Esophagus mucosa (tissue), 1 donor: Measurements from ENCODE around the gene ENOX1. TPM values are rescaled to one million over a fixed set of nuclear protein-coding genes. Genes with fewer than 3 reads are reported as not detected.

Experiments used
- ATAC-seq: fragments of 200-7000 bp; cut with Tn5 transposase; one replicate; pipeline ENCODE4 v1.9.1; 2020
- total RNA-seq: library from RNA; stranded (reverse); gene quantifications from one replicate; pipeline ENCODE4 v1.2.4, GENCODE V29; 2023
- donor health status: DM: yes; HTN: yes; CAD: no.

The ENOX1 gene
- total RNA-seq, 1 donor from 2014 or later: 0.12 TPM

GRCh38 chr13:43301346-43301969 lies 485.3 kb downstream of the ENOX1 start:
- no peak for ATAC-seq

- ATAC-seq: no peak
These were observed 485.9 kb downstream of the ENOX1 start for GRCh38 chr13:43300865-43301264.

- ATAC-seq: no peak
These were observed 487.4 kb downstream of the ENOX1 start for GRCh38 chr13:43299374-43299773.

GRCh38 chr13:43298816-43299215 lies 488.0 kb downstream of the ENOX1 start:
- no peak for ATAC-seq

- ATAC-seq: no peak
These were observed 488.6 kb downstream of the ENOX1 start for GRCh38 chr13:43297967-43298678.

GRCh38 chr13:43295825-43296564 lies 490.8 kb downstream of the ENOX1 start:
- no peak for ATAC-seq

- no peak for ATAC-seq
These were observed 491.5 kb downstream of the ENOX1 start for GRCh38 chr13:43295321-43295720.

GRCh38 chr13:43294412-43294811 lies 492.4 kb downstream of the ENOX1 start:
- ATAC-seq: no peak

GRCh38 chr13:43293986-43294385 lies 492.8 kb downstream of the ENOX1 start:
- no peak for ATAC-seq

GRCh38 chr13:43293561-43293960 lies 493.2 kb downstream of the ENOX1 start:
- ATAC-seq: no peak

- no peak for ATAC-seq
These were observed 493.8 kb downstream of the ENOX1 start for GRCh38 chr13:43293008-43293407.

- ATAC-seq: no peak
These were observed 495.3 kb downstream of the ENOX1 start for GRCh38 chr13:43291287-43292060.

GRCh38 chr13:43289470-43290255 lies 497.1 kb downstream of the ENOX1 start:
- ATAC-seq: no peak

- ATAC-seq: no peak
These were observed 500.0 kb downstream of the ENOX1 start for GRCh38 chr13:43286751-43287150.

- no peak for ATAC-seq
These were observed 500.7 kb downstream of the ENOX1 start for GRCh38 chr13:43285933-43286597.

GRCh38 chr13:43284162-43284561 lies 502.6 kb downstream of the ENOX1 start:
- no peak for ATAC-seq

GRCh38 chr13:43279696-43280095 lies 507.1 kb downstream of the ENOX1 start:
- ATAC-seq: no peak

GRCh38 chr13:43278127-43278526 lies 508.6 kb downstream of the ENOX1 start:
- ATAC-seq: no peak

GRCh38 chr13:43277142-43277541 lies 509.6 kb downstream of the ENOX1 start:
- no peak for ATAC-seq

GRCh38 chr13:43274881-43275280 lies 511.9 kb downstream of the ENOX1 start:
- ATAC-seq: no peak

GRCh38 chr13:43273362-43273761 lies 513.4 kb downstream of the ENOX1 start:
- no peak for ATAC-seq

GRCh38 chr13:43272851-43273250 lies 513.9 kb downstream of the ENOX1 start:
- no peak for ATAC-seq
